Erythroblast (primary cell): ENCODE measurements around the gene TAF1C.

Source experiments
- GATA1 ChIP-seq: IDR thresholded peaks from 2 replicates; pipeline ENCODE4 v1.6.1; 2011; ENCODE audit warnings: low read depth, mild to moderate bottlenecking, control low read depth, low read length, moderate library complexity
- POLR2A ChIP-seq: IDR thresholded peaks from 2 replicates; pipeline ENCODE4 v1.6.1; 2011; ENCODE audit warnings: mild to moderate bottlenecking, low read length

DNA sequence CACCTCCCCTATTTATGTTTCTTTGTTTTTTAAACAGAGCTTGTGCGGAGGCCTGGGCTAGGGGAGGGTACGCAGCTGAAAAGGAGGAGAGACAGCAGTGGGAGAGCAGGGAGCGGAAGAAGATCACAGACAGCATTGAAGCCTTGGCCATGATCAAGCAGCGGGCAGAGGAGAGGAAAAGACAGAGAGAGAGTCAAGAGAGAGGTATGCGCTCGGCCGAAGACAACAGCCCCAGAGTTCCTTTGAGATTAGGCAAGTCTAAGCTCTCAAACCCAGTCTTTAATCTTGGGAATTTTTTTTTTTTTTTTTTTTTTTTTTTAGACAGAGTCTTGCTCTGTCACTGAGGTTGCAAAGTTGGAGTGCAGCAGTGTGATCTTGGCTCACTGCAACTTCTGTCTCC lies 21.1 kb downstream of the TAF1C start:
- TF ChIP-seq POLR2A, result no peak
- no peak for TF ChIP-seq GATA1
